ENCODE data around the gene SETBP1. TPM values are rescaled to one million over a fixed set of nuclear protein-coding genes. Genes with fewer than 3 reads are reported as not detected.
"Not testable (repeated sequence)": the region's sequence is repeated elsewhere in the genome, so short reads cannot be mapped to it uniquely, and the experiment has no call there.

Gene SETBP1
- total and polyA plus RNA-seq, 5 experiments from 2014 or later, result 0.16 to 1.6 (median 1.6) TPM; not detected in 2

GRCh38 chr18:44715245-44715644, 34.6 kb downstream of the SETBP1 start:
- ATAC-seq (no peak), DNase-seq (no peak)
- H3K4me1 Mint-ChIP-seq, result peaks cover 0 to 16% (median 0%) of the 10 kb centered on the region in 4 donors
- H3K4me3 Mint-ChIP-seq, result no peak overlapping the region
- peaks cover 0 to 1% (median 0%) of the 10 kb centered on the region in 9 donors for H3K9me3 Mint-ChIP-seq
- peaks cover 0 to 4% (median 0%) of the 10 kb centered on the region in 5 donors for H3K27me3 Mint-ChIP-seq
- no peak overlapping the region for H3K27ac Mint-ChIP-seq
- H3K36me3 Mint-ChIP-seq, result peaks cover 0 to 8% (median 0%) of the 10 kb centered on the region in 3 donors
- POLR2A ChIA-PET, result no interaction called here

- ATAC-seq (no peak), DNase-seq (no peak)
- Mint-ChIP-seq H3K36me3 (peaks cover 0 to 8% (median 0%) of the 10 kb centered on the region in 3 donors), H3K9me3 (peaks cover 0 to 1% (median 0%) of the 10 kb centered on the region in 9 donors), H3K27ac (peak overlapping the region in 1 of 10 donors; percentile 7), H3K4me1 (peaks cover 0 to 18% (median 0%) of the 10 kb centered on the region in 4 donors), H3K27me3 (peaks cover 0 to 4% (median 0%) of the 10 kb centered on the region in 5 donors), H3K4me3 (no peak overlapping the region)
- POLR2A ChIA-PET, result no interaction called here
Observed at GRCh38 chr18:44715842-44716241, 35.2 kb downstream of the SETBP1 start.

GRCh38 chr18:44716697-44717163, 36.0 kb downstream of the SETBP1 start:
- Mint-ChIP-seq H3K9me3 (peaks cover 0 to 1% (median 0%) of the 10 kb centered on the region in 9 donors), H3K27ac (no peak overlapping the region), H3K27me3 (peaks cover 0 to 4% (median 0%) of the 10 kb centered on the region in 5 donors), H3K36me3 (peaks cover 0 to 8% (median 0%) of the 10 kb centered on the region in 3 donors), H3K4me3 (no peak overlapping the region), H3K4me1 (peaks cover 0 to 25% (median 0%) of the 10 kb centered on the region in 4 donors)
- DNase-seq (no peak), ATAC-seq (no peak)
- POLR2A ChIA-PET, result no interaction called here

GRCh38 chr18:44719519-44720060, 38.9 kb downstream of the SETBP1 start:
- no peak overlapping the region for H3K27ac Mint-ChIP-seq
- H3K4me1 Mint-ChIP-seq, result peaks cover 8 to 47% (median 11%) of the 10 kb centered on the region in 4 donors
- peaks cover 0 to under 1% (median 0%) of the 10 kb centered on the region in 5 donors for H3K27me3 Mint-ChIP-seq
- no peak overlapping the region for H3K4me3 Mint-ChIP-seq
- no peaks in the 10 kb centered on the region for H3K36me3 Mint-ChIP-seq
- DNase-seq, result no peak
- ATAC-seq, result no peak
- POLR2A ChIA-PET, result no interaction called here
- H3K9me3 Mint-ChIP-seq, result no peaks in the 10 kb centered on the region

GRCh38 chr18:44721748-44722147, 41.1 kb downstream of the SETBP1 start:
- H3K9me3 Mint-ChIP-seq, H3K4me3 Mint-ChIP-seq, DNase-seq, H3K27me3 Mint-ChIP-seq, H3K36me3 Mint-ChIP-seq, POLR2A ChIA-PET, ATAC-seq: not testable (repeated sequence)
- Mint-ChIP-seq H3K27ac (peak overlapping the region in 1 of 10 donors; percentile 37), H3K4me1 (peaks cover 16 to 65% (median 31%) of the 10 kb centered on the region in 4 donors)

- DNase-seq, result no peak
- Mint-ChIP-seq H3K4me3 (no peak overlapping the region), H3K36me3 (no peaks in the 10 kb centered on the region), H3K9me3 (no peaks in the 10 kb centered on the region), H3K27ac (peak overlapping the region in 3 of 10 donors; percentile 27 to 87 (median 79)), H3K4me1 (peaks cover 18 to 75% (median 38%) of the 10 kb centered on the region in 4 donors), H3K27me3 (no peaks in the 10 kb centered on the region)
- ATAC-seq, result no peak
- POLR2A ChIA-PET, result no interaction called here
Observed at GRCh38 chr18:44723411-44723810, 42.7 kb downstream of the SETBP1 start.

- peaks cover 18 to 82% (median 40%) of the 10 kb centered on the region in 4 donors for H3K4me1 Mint-ChIP-seq
- H3K4me3 Mint-ChIP-seq, result peak overlapping the region in 4 of 10 donors; percentile 5 to 45 (median 32)
- H3K36me3 Mint-ChIP-seq, result no peaks in the 10 kb centered on the region
- H3K27me3 Mint-ChIP-seq, result no peaks in the 10 kb centered on the region
- POLR2A ChIA-PET, result no interaction called here
- H3K27ac Mint-ChIP-seq, result peak overlapping the region in 8 of 10 donors; percentile 33 to 87 (median 61)
- no peaks in the 10 kb centered on the region for H3K9me3 Mint-ChIP-seq
- ATAC-seq (no peak), DNase-seq (no peak)
Observed at GRCh38 chr18:44724105-44724778, 43.6 kb downstream of the SETBP1 start.

GRCh38 chr18:44725300-44726058, 44.8 kb downstream of the SETBP1 start:
- H3K4me1 Mint-ChIP-seq, result peaks cover 20 to 92% (median 47%) of the 10 kb centered on the region in 4 donors
- no peaks in the 10 kb centered on the region for H3K9me3 Mint-ChIP-seq
- ATAC-seq (peak; percentile 59 to 67), DNase-seq (peak in 4 of 10 donors; percentile 12 to 45 (median 26))
- H3K27ac Mint-ChIP-seq, result peak overlapping the region in 9 of 10 donors; percentile 35 to 87 (median 63)
- peak overlapping the region in 8 of 10 donors; percentile 1 to 71 (median 22) for H3K4me3 Mint-ChIP-seq
- H3K27me3 Mint-ChIP-seq, result peaks cover 0 to 2% (median 0%) of the 10 kb centered on the region in 5 donors
- no peaks in the 10 kb centered on the region for H3K36me3 Mint-ChIP-seq
- POLR2A ChIA-PET, result no interaction called here

- POLR2A ChIA-PET, result no interaction called here
- peak overlapping the region in 4 of 10 donors; percentile 3 to 71 (median 22) for H3K4me3 Mint-ChIP-seq
- no peak for ATAC-seq
- peaks cover 0 to 3% (median 0%) of the 10 kb centered on the region in 5 donors for H3K27me3 Mint-ChIP-seq
- no peaks in the 10 kb centered on the region for H3K36me3 Mint-ChIP-seq
- H3K4me1 Mint-ChIP-seq, result peaks cover 20 to 97% (median 49%) of the 10 kb centered on the region in 4 donors
- peak overlapping the region in 6 of 10 donors; percentile 35 to 87 (median 75) for H3K27ac Mint-ChIP-seq
- no peaks in the 10 kb centered on the region for H3K9me3 Mint-ChIP-seq
- DNase-seq, result no peak
Observed at GRCh38 chr18:44726059-44726421, 45.4 kb downstream of the SETBP1 start.

GRCh38 chr18:44727291-44727690, 46.6 kb downstream of the SETBP1 start:
- DNase-seq (no peak), ATAC-seq (no peak)
- Mint-ChIP-seq H3K9me3 (no peaks in the 10 kb centered on the region), H3K4me3 (no peak overlapping the region), H3K4me1 (peaks cover 20 to 98% (median 49%) of the 10 kb centered on the region in 4 donors), H3K36me3 (no peaks in the 10 kb centered on the region), H3K27ac (peak overlapping the region in 2 of 10 donors; percentile 5 to 8), H3K27me3 (peaks cover 0 to 5% (median 0%) of the 10 kb centered on the region in 5 donors)
- POLR2A ChIA-PET, result no interaction called here

GRCh38 chr18:44729631-44730101, 49.0 kb downstream of the SETBP1 start:
- H3K27me3 Mint-ChIP-seq, result peaks cover 0 to 6% (median 0%) of the 10 kb centered on the region in 5 donors
- DNase-seq (peak in 3 of 10 donors; percentile 7 to 27 (median 8)), ATAC-seq (no peak)
- peaks cover 12 to 96% (median 36%) of the 10 kb centered on the region in 4 donors for H3K4me1 Mint-ChIP-seq
- no peaks in the 10 kb centered on the region for H3K9me3 Mint-ChIP-seq
- no peaks in the 10 kb centered on the region for H3K36me3 Mint-ChIP-seq
- POLR2A ChIA-PET, result no interaction called here
- no peak overlapping the region for H3K4me3 Mint-ChIP-seq
- peak overlapping the region in 4 of 10 donors; percentile 4 to 70 (median 40) for H3K27ac Mint-ChIP-seq

GRCh38 chr18:44730803-44731529, 50.3 kb downstream of the SETBP1 start:
- POLR2A ChIA-PET, result no interaction called here
- Mint-ChIP-seq H3K27me3 (peaks cover 0 to 6% (median 0%) of the 10 kb centered on the region in 5 donors), H3K9me3 (no peaks in the 10 kb centered on the region), H3K36me3 (no peaks in the 10 kb centered on the region), H3K27ac (peak overlapping the region in 2 of 10 donors; percentile 29 to 50), H3K4me1 (peaks cover 4 to 88% (median 23%) of the 10 kb centered on the region in 4 donors), H3K4me3 (no peak overlapping the region)
- no peak for ATAC-seq
- DNase-seq, result no peak
